Measurements from ENCODE around the gene CD3G. TPM values are rescaled to one million over a fixed set of nuclear protein-coding genes. Genes with fewer than 3 reads are reported as not detected.

CD3G gene
- total and polyA plus RNA-seq, 4 donors = 0.19 to 0.84 (median 0.33) TPM

- TF ChIP-seq, protein P1, sequence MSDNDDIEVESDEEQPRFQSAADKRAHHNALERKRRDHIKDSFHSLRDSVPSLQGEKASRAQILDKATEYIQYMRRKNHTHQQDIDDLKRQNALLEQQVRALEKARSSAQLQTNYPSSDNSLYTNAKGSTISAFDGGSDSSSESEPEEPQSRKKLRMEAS (IDR thresholded peaks at IDR 0.05) = no peak
- TF ChIP-seq, protein P2, sequence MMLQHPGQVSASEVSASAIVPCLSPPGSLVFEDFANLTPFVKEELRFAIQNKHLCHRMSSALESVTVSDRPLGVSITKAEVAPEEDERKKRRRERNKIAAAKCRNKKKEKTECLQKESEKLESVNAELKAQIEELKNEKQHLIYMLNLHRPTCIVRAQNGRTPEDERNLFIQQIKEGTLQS (IDR thresholded peaks at IDR 0.05) = no peak
- TF ChIP-seq, protein P3, sequence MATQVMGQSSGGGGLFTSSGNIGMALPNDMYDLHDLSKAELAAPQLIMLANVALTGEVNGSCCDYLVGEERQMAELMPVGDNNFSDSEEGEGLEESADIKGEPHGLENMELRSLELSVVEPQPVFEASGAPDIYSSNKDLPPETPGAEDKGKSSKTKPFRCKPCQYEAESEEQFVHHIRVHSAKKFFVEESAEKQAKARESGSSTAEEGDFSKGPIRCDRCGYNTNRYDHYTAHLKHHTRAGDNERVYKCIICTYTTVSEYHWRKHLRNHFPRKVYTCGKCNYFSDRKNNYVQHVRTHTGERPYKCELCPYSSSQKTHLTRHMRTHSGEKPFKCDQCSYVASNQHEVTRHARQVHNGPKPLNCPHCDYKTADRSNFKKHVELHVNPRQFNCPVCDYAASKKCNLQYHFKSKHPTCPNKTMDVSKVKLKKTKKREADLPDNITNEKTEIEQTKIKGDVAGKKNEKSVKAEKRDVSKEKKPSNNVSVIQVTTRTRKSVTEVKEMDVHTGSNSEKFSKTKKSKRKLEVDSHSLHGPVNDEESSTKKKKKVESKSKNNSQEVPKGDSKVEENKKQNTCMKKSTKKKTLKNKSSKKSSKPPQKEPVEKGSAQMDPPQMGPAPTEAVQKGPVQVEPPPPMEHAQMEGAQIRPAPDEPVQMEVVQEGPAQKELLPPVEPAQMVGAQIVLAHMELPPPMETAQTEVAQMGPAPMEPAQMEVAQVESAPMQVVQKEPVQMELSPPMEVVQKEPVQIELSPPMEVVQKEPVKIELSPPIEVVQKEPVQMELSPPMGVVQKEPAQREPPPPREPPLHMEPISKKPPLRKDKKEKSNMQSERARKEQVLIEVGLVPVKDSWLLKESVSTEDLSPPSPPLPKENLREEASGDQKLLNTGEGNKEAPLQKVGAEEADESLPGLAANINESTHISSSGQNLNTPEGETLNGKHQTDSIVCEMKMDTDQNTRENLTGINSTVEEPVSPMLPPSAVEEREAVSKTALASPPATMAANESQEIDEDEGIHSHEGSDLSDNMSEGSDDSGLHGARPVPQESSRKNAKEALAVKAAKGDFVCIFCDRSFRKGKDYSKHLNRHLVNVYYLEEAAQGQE (IDR thresholded peaks at IDR 0.05) = no peak
- no peaks in the 10 kb centered on the region for H3K36me3 ChIP-seq (ENCODE audit: control insufficient read depth in 4 of 4, insufficient read depth in 3 of 4, low read depth in 1 of 4, low read length in 3 of 4)
- DNase-seq (ENCODE audit: low spot score) = no peak
- no peaks in the 10 kb centered on the region for H3K27me3 ChIP-seq (ENCODE audit: control insufficient read depth in 4 of 4, insufficient read depth in 4 of 4, low read length in 3 of 4)
- H3K4me3 ChIP-seq (ENCODE audit: low read depth in 1 of 3, low read length in 3 of 3) = no peak within 1 kb of the TSS
- H3K27ac ChIP-seq (ENCODE audit: low read depth in 1 of 2, low read length in 2 of 2) = no peak within 1 kb of the TSS
- no peaks in the 10 kb centered on the region for H3K9me3 ChIP-seq (ENCODE audit: control insufficient read depth in 4 of 4, low read length in 3 of 4)
- no peaks in the 10 kb centered on the region for H3K4me1 ChIP-seq (ENCODE audit: control insufficient read depth in 4 of 4, insufficient read depth in 4 of 4, low read length in 3 of 4)
- WGBS = 84% methylated on average over 13 of the region's 13 CpGs
- peak within 1 kb of the TSS in 1 of 2 donors; percentile 28 for H3K9ac ChIP-seq (ENCODE audit: low read depth in 1 of 2, low read length in 2 of 2)
These were observed 1.5 kb upstream of the CD3G start, which contains the start of gene CD3D for GRCh38 chr11:118342503-118343161. Gene CD3D, minus strand, starts transcription at chr11:118342705. Its CDS starts 98 bp downstream, at chr11:118342607.

GRCh38 chr11:118343248-118343647 lies 896 bp upstream of the CD3G start:
- no peaks in the 10 kb centered on the region for H3K27me3 ChIP-seq (ENCODE audit: control insufficient read depth in 4 of 4, insufficient read depth in 4 of 4, low read length in 3 of 4)
- H3K4me1 ChIP-seq (ENCODE audit: control insufficient read depth in 4 of 4, insufficient read depth in 4 of 4, low read length in 3 of 4) = no peaks in the 10 kb centered on the region
- no peak overlapping the region for H3K27ac ChIP-seq (ENCODE audit: low read depth in 1 of 2, low read length in 2 of 2)
- H3K4me3 ChIP-seq (ENCODE audit: low read depth in 1 of 3, low read length in 3 of 3) = no peak overlapping the region
- TF ChIP-seq HNF4A (conservative IDR thresholded peaks at IDR 0.05) (no peak), YY1 (IDR thresholded peaks at IDR 0.05) (no peak), FOXA2 (IDR thresholded peaks at IDR 0.05) (no peak), CTCF (IDR thresholded peaks at IDR 0.05; ENCODE audit: low read depth, low read length, missing input control) (no peak), GABPA (IDR thresholded peaks at IDR 0.05 in 1 of 2, conservative IDR thresholded peaks at IDR 0.05 in 1 of 2) (no peak), NR2F2 (IDR thresholded peaks at IDR 0.05) (no peak), HNF4G (IDR thresholded peaks at IDR 0.05) (no peak), RXRA (IDR thresholded peaks at IDR 0.05) (no peak), RAD21 (IDR thresholded peaks at IDR 0.05) (no peak)
- TF ChIP-seq, protein P4, sequence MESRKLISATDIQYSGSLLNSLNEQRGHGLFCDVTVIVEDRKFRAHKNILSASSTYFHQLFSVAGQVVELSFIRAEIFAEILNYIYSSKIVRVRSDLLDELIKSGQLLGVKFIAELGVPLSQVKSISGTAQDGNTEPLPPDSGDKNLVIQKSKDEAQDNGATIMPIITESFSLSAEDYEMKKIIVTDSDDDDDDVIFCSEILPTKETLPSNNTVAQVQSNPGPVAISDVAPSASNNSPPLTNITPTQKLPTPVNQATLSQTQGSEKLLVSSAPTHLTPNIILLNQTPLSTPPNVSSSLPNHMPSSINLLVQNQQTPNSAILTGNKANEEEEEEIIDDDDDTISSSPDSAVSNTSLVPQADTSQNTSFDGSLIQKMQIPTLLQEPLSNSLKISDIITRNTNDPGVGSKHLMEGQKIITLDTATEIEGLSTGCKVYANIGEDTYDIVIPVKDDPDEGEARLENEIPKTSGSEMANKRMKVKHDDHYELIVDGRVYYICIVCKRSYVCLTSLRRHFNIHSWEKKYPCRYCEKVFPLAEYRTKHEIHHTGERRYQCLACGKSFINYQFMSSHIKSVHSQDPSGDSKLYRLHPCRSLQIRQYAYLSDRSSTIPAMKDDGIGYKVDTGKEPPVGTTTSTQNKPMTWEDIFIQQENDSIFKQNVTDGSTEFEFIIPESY (IDR thresholded peaks at IDR 0.05) = no peak
- TF ChIP-seq, protein P2 (IDR thresholded peaks at IDR 0.05) = no peak
- H3K9ac ChIP-seq (ENCODE audit: low read depth in 1 of 2, low read length in 2 of 2) = no peak overlapping the region
- no peaks in the 10 kb centered on the region for H3K36me3 ChIP-seq (ENCODE audit: control insufficient read depth in 4 of 4, insufficient read depth in 3 of 4, low read depth in 1 of 4, low read length in 3 of 4)
- no peaks in the 10 kb centered on the region for H3K9me3 ChIP-seq (ENCODE audit: control insufficient read depth in 4 of 4, low read length in 3 of 4)
- 84% methylated on average over 9 of the region's 9 CpGs for WGBS
- no peak for DNase-seq (ENCODE audit: low spot score)

Data from liver (tissue), 9 donors.